Measurements from ENCODE around the gene BTBD7.
A peak's percentile ranks its signal among the peaks of the same experiment; 100 is the strongest.

The BTBD7 gene

DNA sequence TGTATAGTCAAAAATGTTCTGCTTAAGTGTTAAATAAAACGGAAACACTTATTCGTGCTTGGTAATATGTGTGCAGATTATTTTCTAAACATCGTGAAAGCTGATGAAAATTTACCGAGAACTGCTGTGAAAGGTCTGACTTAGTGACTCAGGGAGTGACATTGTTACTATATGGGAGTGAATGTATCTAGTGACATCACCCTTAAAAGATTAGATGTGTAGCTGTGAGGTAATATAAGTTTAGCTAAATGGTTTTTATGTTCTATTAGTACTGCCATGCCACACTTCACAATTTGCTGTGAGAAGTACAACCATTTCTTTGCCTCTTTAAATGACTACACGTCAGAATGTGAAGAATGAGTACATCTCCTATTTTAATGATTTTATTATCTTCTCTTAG, 15.5 kb upstream of the BTBD7 start:
- Histone ChIP-seq H3K4me3 (no peak overlapping the region), H3K9me3 (ENCODE audit: low read depth, low read length) (0 out of 2 replicates have a peak, but pooled peaks cover 4% of the 10 kb centered on the region), H3K36me3 (ENCODE audit: insufficient read depth, low read length) (no peaks in the 10 kb centered on the region), H3K9ac (ENCODE audit: insufficient read length) (no peak overlapping the region), H3K27ac (no peak overlapping the region)
- no peak for TF ChIP-seq POLR2AphosphoS5 (IDR thresholded peaks at IDR 0.05; ENCODE audit: borderline replicate concordance, low read depth, low read length)
- TF ChIP-seq FOXP2 (optimal IDR thresholded peaks at IDR 0.05; ENCODE audit: control extremely low read depth, extremely low read length, insufficient read depth), result no peak
- TF ChIP-seq EZH2 (IDR thresholded peaks at IDR 0.05), result no peak
- no peak for DNase-seq (ENCODE audit: low read depth, low spot score)

DNA sequence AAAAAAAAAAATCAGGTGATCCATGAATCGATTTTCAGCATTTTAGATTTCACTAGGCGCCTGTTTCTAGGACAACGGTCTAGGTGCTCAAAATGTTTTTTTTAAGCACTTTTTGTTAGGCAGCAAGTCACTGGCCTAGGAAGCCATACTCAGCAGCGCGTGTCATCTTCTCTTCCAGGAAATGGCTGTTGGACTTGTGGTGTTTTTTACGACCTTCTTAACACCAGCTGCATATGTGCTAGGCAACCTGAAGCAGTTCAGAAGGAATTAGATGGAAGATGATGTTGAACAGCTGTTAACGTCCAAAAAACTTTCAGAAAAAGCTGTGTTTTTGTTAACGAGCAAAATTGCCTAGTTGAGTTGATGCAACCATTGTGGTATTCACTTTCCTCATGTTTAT, 15.0 kb upstream of the BTBD7 start:
- DNase-seq (ENCODE audit: low read depth, low spot score), result no peak
- TF ChIP-seq POLR2AphosphoS5 (IDR thresholded peaks at IDR 0.05; ENCODE audit: borderline replicate concordance, low read depth, low read length), result no peak
- no peak for TF ChIP-seq EZH2 (IDR thresholded peaks at IDR 0.05)
- no peak overlapping the region for H3K27ac ChIP-seq
- no peak overlapping the region for H3K4me3 ChIP-seq
- 0 out of 2 replicates have a peak, but pooled peaks cover 4% of the 10 kb centered on the region for H3K9me3 ChIP-seq (ENCODE audit: low read depth, low read length)
- H3K36me3 ChIP-seq (ENCODE audit: insufficient read depth, low read length), result no peaks in the 10 kb centered on the region
- no peak overlapping the region for H3K9ac ChIP-seq (ENCODE audit: insufficient read length)

DNA sequence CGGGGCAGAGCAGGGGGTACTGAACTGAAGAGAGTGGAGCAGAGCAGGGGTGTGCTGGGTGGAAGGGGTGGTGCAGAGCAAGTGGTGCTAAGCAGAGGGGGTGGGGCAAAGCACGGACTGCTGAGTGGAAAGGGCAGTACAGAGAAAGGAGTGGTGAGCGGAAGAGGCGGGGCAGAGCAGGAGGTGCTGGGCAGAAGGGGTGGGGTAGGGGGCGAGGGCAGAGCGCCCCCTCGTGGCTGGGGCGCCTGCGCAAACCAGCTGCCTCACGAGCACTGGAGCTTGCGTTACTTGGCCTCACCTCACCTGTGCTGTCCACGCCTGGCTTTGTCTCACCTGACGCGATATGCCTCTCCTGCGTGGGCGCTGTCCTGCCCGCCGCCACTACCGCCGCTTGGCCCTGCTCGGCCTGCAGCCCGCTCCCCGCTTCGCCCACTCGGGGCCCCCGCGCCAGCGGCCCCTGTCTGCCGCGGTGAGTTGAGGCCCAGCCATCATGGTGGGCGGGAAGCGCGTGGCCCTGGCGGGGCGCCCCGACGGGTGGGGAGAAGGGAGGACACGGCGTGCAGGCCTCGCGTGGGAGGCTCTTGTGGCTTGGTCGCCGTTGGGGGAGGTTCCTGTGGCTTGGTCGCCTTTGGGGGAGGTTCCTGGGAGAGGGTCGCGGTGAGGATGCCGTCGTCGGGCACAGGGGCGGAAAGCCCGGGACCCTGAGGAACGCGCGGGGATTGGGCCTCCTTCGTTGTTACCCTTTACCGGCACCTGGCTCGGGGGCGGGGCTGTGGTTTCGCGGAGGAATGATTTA, 14.3 kb upstream of the BTBD7 start, which contains the start of gene COX8C:
Gene COX8C, plus strand, starts transcription at position 257 of the 796 bp plus-strand sequence. Its CDS starts 87 bp downstream, at position 344.
- TF ChIP-seq EZH2 (IDR thresholded peaks at IDR 0.05) (no peak), FOXP2 (optimal IDR thresholded peaks at IDR 0.05; ENCODE audit: control extremely low read depth, extremely low read length, insufficient read depth) (no peak), POLR2AphosphoS5 (IDR thresholded peaks at IDR 0.05; ENCODE audit: borderline replicate concordance, low read depth, low read length) (no peak)
- DNase-seq (ENCODE audit: low read depth, low spot score), result no peak
- Histone ChIP-seq H3K27ac (no peak within 1 kb of the TSS), H3K9me3 (ENCODE audit: low read depth, low read length) (0 out of 2 replicates have a peak, but pooled peaks cover 4% of the 10 kb centered on the region), H3K9ac (ENCODE audit: insufficient read length) (no peak within 1 kb of the TSS), H3K4me3 (no peak within 1 kb of the TSS), H3K36me3 (ENCODE audit: insufficient read depth, low read length) (no peaks in the 10 kb centered on the region)

DNA sequence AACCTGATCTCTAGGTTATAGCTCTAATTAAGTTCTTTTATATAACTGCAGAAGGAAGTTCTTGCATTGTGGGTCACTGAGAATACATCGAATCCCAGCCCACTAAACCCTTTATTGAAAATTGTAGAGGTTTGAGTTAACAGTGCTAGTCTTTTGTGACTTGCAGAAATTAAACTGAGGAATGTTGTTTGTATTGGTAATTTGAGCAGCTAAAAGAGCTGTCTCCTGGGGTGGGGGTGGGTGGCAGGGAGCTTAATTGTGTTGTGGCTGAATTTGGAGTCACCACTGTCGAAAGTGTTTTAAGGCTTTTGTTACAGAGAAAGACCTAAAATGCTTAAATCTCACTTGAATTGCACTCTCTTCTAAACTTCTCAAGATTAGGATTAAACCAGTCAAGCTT, 11.0 kb upstream of the BTBD7 start:
- TF ChIP-seq EZH2 (IDR thresholded peaks at IDR 0.05) (no peak), POLR2AphosphoS5 (IDR thresholded peaks at IDR 0.05; ENCODE audit: borderline replicate concordance, low read depth, low read length) (no peak), FOXP2 (optimal IDR thresholded peaks at IDR 0.05; ENCODE audit: control extremely low read depth, extremely low read length, insufficient read depth) (no peak)
- Histone ChIP-seq H3K36me3 (ENCODE audit: insufficient read depth, low read length) (no peaks in the 10 kb centered on the region), H3K4me3 (no peak overlapping the region), H3K27ac (no peak overlapping the region), H3K9ac (ENCODE audit: insufficient read length) (no peak overlapping the region), H3K9me3 (ENCODE audit: low read depth, low read length) (0 out of 2 replicates have a peak, but pooled peaks cover 4% of the 10 kb centered on the region)
- DNase-seq (ENCODE audit: low read depth, low spot score), result no peak

DNA sequence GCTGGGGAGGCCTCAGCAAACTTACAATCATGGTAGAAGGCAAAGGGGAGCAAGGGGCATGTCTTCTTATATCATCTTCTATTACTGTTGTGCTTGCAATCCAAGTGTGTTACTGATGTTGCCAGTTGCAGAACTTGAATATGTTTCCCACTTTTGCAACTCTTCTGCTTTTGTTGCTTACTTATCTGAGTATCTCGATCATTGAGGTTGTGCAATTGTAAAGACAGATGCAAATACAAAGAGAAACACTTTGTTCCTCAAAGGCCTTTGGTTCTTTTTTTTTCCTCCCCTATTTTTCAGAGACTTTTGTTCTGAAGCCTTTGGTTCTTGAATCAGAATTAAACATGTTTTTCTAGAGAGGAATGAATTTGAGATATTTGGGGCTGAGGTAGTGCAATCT, 10.4 kb upstream of the BTBD7 start:
- TF ChIP-seq EZH2 (IDR thresholded peaks at IDR 0.05), result no peak
- TF ChIP-seq FOXP2 (optimal IDR thresholded peaks at IDR 0.05; ENCODE audit: control extremely low read depth, extremely low read length, insufficient read depth), result no peak
- no peak for TF ChIP-seq POLR2AphosphoS5 (IDR thresholded peaks at IDR 0.05; ENCODE audit: borderline replicate concordance, low read depth, low read length)
- Histone ChIP-seq H3K9me3 (ENCODE audit: low read depth, low read length) (0 out of 2 replicates have a peak, but pooled peaks cover 4% of the 10 kb centered on the region), H3K9ac (ENCODE audit: insufficient read length) (no peak overlapping the region), H3K4me3 (no peak overlapping the region), H3K36me3 (ENCODE audit: insufficient read depth, low read length) (no peaks in the 10 kb centered on the region), H3K27ac (no peak overlapping the region)
- no peak for DNase-seq (ENCODE audit: low read depth, low spot score)

DNA sequence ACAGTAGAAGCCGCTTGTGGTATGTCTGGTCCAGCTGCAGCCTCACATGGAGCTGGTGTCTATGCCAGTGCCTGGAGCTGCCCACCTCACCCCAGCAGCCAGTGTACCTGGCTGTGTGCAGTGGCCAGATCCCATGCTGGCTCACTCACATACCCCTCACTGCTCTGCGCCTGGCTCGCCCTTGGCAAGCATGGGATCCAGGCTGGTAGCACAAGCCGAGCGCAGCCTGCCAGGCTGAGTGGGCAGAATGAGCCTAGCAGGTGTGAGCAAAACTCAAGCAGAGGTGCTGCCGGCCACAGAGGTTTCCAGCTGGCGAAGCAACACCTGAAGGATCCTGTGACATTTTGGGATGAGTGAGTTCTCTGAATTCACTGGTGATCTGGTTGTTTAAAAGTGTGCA, 5.0 kb upstream of the BTBD7 start:
- Histone ChIP-seq H3K9ac (ENCODE audit: insufficient read length) (no peak overlapping the region), H3K36me3 (ENCODE audit: insufficient read depth, low read length) (no peaks in the 10 kb centered on the region), H3K4me3 (no peak overlapping the region), H3K9me3 (ENCODE audit: low read depth, low read length) (no peaks in the 10 kb centered on the region), H3K27ac (no peak overlapping the region)
- TF ChIP-seq FOXP2 (optimal IDR thresholded peaks at IDR 0.05; ENCODE audit: control extremely low read depth, extremely low read length, insufficient read depth) (no peak), EZH2 (IDR thresholded peaks at IDR 0.05) (no peak), POLR2AphosphoS5 (IDR thresholded peaks at IDR 0.05; ENCODE audit: borderline replicate concordance, low read depth, low read length) (no peak)
- no peak for DNase-seq (ENCODE audit: low read depth, low spot score)

DNA sequence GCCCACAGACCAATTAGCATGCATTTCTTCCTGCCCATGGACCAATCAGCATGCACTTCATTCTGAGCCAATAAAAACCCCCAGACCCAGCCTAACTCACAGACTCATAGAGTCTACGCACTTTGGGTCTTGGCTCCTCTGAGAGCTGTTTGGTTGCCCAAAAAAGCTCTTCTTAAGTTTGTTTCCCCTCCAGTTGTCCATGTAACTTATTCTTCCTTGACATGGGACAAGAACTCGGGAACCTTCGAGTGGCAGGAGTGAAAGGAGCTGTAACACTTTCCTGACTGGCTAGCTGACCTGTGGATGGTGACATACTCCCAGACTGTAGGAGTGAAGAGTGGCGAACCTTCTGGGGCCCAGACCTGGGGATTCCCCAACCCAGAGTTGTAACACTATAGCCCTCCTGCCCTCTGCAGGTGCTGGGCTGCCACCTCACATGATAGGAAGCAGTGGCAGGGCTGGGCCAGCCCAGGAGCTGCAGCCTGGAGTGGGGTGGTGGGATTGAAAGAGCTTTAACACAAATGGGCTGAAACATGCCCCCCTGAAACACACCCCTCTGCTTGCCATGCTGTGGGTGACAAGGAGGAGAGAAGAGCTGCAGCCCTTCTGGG, 4.4 kb upstream of the BTBD7 start:
- no peaks in the 10 kb centered on the region for H3K36me3 ChIP-seq (ENCODE audit: insufficient read depth, low read length)
- DNase-seq (ENCODE audit: low read depth, low spot score), result no peak
- no peaks in the 10 kb centered on the region for H3K9me3 ChIP-seq (ENCODE audit: low read depth, low read length)
- no peak overlapping the region for H3K4me3 ChIP-seq
- TF ChIP-seq POLR2AphosphoS5 (IDR thresholded peaks at IDR 0.05; ENCODE audit: borderline replicate concordance, low read depth, low read length) (no peak), FOXP2 (optimal IDR thresholded peaks at IDR 0.05; ENCODE audit: control extremely low read depth, extremely low read length, insufficient read depth) (no peak), EZH2 (IDR thresholded peaks at IDR 0.05) (no peak)
- no peak overlapping the region for H3K27ac ChIP-seq
- H3K9ac ChIP-seq (ENCODE audit: insufficient read length), result no peak overlapping the region

DNA sequence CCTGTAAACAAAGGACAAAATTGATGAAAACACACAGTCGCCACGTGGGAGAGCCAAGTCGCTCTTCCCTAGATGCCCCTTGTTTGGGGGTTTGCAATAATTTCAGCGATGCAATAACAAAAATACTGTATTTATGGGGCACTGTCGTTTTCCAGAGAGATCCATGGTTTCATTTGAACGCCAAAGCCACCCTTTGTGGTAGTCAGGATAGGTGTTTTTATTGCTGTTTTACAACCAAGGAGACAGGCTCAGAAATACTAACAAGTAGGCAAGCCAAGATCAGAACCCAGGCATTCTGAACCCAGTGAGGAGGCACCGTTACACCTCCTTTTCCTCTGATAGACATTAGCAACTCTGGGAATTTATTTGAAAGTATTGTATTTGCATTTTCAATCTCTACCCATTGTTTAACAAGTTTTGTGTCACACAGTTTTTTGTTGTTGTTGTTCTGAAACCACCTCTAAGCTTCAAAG, 831 bp upstream of the BTBD7 start:
- Histone ChIP-seq H3K27ac (peak overlapping the region; percentile 77), H3K36me3 (ENCODE audit: insufficient read depth, low read length) (peaks cover 8% of the 10 kb centered on the region; the same call in 1 of the 2 replicates), H3K4me3 (peak overlapping the region; percentile 99), H3K9me3 (ENCODE audit: low read depth, low read length) (no peaks in the 10 kb centered on the region), H3K9ac (ENCODE audit: insufficient read length) (peak overlapping the region; percentile 91)
- TF ChIP-seq EZH2 (IDR thresholded peaks at IDR 0.05), result no peak
- no peak for TF ChIP-seq FOXP2 (optimal IDR thresholded peaks at IDR 0.05; ENCODE audit: control extremely low read depth, extremely low read length, insufficient read depth)
- TF ChIP-seq POLR2AphosphoS5 (IDR thresholded peaks at IDR 0.05; ENCODE audit: borderline replicate concordance, low read depth, low read length), result no peak
- no peak for DNase-seq (ENCODE audit: low read depth, low spot score)

Data from SK-N-MC (cell line).